ENCODE results near the gene USP24.
A peak's percentile ranks its signal among the peaks of the same experiment; 100 is the strongest.

DNA sequence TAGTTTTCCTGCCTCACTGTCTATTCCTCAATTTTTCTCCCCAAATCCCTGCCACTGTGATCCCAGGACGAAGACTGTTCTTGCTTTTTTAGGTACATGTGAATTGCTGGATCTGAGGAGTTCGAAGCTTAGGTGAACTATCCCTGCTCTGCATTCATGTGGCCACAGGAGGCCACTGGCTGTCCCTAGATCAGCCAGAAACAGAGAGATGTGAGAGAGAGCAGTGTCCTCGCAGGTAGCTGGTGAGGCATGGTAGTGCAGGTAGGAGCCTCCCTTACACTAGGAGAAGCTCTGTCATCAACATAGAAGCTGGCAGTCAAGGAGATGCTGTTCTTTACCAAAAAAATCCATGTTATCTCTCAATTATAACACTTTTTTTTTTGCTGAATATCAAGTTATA, 71.5 kb downstream of the USP24 start:
- TF ChIP-seq, protein P1, sequence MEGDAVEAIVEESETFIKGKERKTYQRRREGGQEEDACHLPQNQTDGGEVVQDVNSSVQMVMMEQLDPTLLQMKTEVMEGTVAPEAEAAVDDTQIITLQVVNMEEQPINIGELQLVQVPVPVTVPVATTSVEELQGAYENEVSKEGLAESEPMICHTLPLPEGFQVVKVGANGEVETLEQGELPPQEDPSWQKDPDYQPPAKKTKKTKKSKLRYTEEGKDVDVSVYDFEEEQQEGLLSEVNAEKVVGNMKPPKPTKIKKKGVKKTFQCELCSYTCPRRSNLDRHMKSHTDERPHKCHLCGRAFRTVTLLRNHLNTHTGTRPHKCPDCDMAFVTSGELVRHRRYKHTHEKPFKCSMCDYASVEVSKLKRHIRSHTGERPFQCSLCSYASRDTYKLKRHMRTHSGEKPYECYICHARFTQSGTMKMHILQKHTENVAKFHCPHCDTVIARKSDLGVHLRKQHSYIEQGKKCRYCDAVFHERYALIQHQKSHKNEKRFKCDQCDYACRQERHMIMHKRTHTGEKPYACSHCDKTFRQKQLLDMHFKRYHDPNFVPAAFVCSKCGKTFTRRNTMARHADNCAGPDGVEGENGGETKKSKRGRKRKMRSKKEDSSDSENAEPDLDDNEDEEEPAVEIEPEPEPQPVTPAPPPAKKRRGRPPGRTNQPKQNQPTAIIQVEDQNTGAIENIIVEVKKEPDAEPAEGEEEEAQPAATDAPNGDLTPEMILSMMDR (IDR thresholded peaks at IDR 0.05 in 2 of 3, conservative IDR thresholded peaks at IDR 0.05 in 1 of 3; ENCODE audit: control insufficient read depth in 2 of 3, extremely low read depth in 1 of 3, insufficient read depth in 1 of 3, low read depth in 3 of 3, low read length in 3 of 3): peak; percentile 5 to 25 (median 9); a peak in 2 of 6 replicates
- TF ChIP-seq POLR2A (IDR thresholded peaks at IDR 0.05; ENCODE audit: low read depth, low read length) (no peak), POLR2AphosphoS5 (IDR thresholded peaks at IDR 0.05; ENCODE audit: low read length) (no peak), JUND (IDR thresholded peaks at IDR 0.05; ENCODE audit: low read depth, low read length) (no peak), CBX3 (IDR thresholded peaks at IDR 0.05; ENCODE audit: borderline replicate concordance, low read depth) (no peak), RCOR1 (conservative IDR thresholded peaks at IDR 0.05; ENCODE audit: low read depth, low read length) (no peak), NRF1 (conservative IDR thresholded peaks at IDR 0.05; ENCODE audit: low read depth, low read length) (no peak), RFX5 (IDR thresholded peaks at IDR 0.05; ENCODE audit: low read depth, low read length) (no peak), CREB1 (IDR thresholded peaks at IDR 0.05; ENCODE audit: low read depth) (no peak), RAD21 (IDR thresholded peaks at IDR 0.05; ENCODE audit: insufficient read depth, low read depth, low read length) (peak; percentile 21; the same call in 1 of the 2 replicates), EZH2 (IDR thresholded peaks at IDR 0.05; ENCODE audit: borderline replicate concordance, control insufficient read depth, low read depth, low read length) (no peak), JUNB (IDR thresholded peaks at IDR 0.05) (no peak)
- TF ChIP-seq, protein P2, sequence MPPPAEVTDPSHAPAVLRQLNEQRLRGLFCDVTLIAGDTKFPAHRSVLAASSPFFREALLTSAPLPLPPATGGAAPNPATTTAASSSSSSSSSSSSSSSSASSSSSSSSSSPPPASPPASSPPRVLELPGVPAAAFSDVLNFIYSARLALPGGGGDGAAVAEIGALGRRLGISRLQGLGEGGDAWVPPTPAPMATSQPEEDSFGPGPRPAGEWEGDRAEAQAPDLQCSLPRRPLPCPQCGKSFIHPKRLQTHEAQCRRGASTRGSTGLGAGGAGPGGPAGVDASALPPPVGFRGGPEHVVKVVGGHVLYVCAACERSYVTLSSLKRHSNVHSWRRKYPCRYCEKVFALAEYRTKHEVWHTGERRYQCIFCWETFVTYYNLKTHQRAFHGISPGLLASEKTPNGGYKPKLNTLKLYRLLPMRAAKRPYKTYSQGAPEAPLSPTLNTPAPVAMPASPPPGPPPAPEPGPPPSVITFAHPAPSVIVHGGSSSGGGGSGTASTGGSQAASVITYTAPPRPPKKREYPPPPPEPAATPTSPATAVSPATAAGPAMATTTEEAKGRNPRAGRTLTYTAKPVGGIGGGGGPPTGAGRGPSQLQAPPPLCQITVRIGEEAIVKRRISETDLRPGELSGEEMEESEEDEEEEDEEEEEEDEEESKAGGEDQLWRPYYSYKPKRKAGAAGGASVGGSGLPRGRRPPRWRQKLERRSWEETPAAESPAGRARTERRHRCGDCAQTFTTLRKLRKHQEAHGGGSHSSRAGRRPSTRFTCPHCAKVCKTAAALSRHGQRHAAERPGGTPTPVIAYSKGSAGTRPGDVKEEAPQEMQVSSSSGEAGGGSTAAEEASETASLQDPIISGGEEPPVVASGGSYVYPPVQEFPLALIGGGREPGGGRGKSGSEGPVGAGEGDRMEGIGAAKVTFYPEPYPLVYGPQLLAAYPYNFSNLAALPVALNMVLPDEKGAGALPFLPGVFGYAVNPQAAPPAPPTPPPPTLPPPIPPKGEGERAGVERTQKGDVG (CRISPR knock-in tag; IDR thresholded peaks at IDR 0.05): no peak

Data from GM12878 (cell line).